Adrenal gland (tissue), 12 donors: ENCODE results near the gene C1orf167. TPM values are rescaled to one million over a fixed set of nuclear protein-coding genes. Genes with fewer than 3 reads are reported as not detected.

Source experiments
- DNase-seq, 7 donors: peaks; one replicate each; pipeline ENCODE4 v3.0.0-alpha.2; 2019 to 2020
- H3K27ac ChIP-seq, 5 donors: fragments of 200-600 bp; sonication (generic) in 4 of 5; 1 replicate in 3 of 5; 2 replicates in 2 of 5; pipeline versions ENCODE4 v1.5.1 to v1.8.0; 2016 to 2020; ENCODE audit warnings: mild to moderate bottlenecking in 1 of 5
- H3K27me3 ChIP-seq: fragments of 200-600 bp; 2 replicates; pipeline ENCODE4 v1.8.0; 2021
- H3K36me3 ChIP-seq, 2 donors: fragments of 200-600 bp; replicated peaks in 1 of 2; 1 replicate in 1 of 2; 2 replicates in 1 of 2; pipeline versions ENCODE4 v1.5.1 to v1.8.0; 2018 to 2022
- H3K4me1 ChIP-seq, 2 donors: fragments of 200-600 bp; replicated peaks in 1 of 2; 1 replicate in 1 of 2; 2 replicates in 1 of 2; pipeline versions ENCODE4 v1.5.1 to v1.8.0; 2018 to 2021
- H3K4me3 ChIP-seq, 4 donors: fragments of 200-600 bp; sonication (generic) in 3 of 4; one replicate each; pipeline ENCODE4 v1.5.1; 2016 to 2018
- H3K9me3 ChIP-seq, 3 donors: fragments of 200-600 bp; sonication (generic) in 1 of 3; replicated peaks in 1 of 3; 1 replicate in 2 of 3; 2 replicates in 1 of 3; pipeline versions ENCODE4 v1.5.1 to v1.8.0; 2016 to 2021
- POLR2A ChIP-seq, 2 donors: fragments of 450-650 bp; IDR thresholded peaks; one replicate each; pipeline ENCODE4 v1.6.1; 2017; ENCODE audit warnings: antibody characterized with exemption in 2 of 2, mild to moderate bottlenecking in 2 of 2, moderate library complexity in 1 of 2
- WGBS, 4 donors: extraction: QIAGEN DNeasy Blood & Tissue Kit in 2 of 4; methylation state at CpG; one replicate each; pipeline versions ENCODE4 v1.1.5 to v1.1.7; 2013 to 2017; 5-methylcytosine and 5-hydroxymethylcytosine counted together
- intact Hi-C, 2 donors: fragments of 100-400 bp; cut with DNase I; formaldehyde crosslinking; loops; one replicate each; pipeline versions ENCODE4 v1.14.1 to v1.15.0; 2022 to 2023
- polyA plus RNA-seq, 3 donors: library from polyadenylated mRNA; stranded (reverse); fragments of 200-250 nt in 2 of 3; fragments of 350-450 nt in 1 of 3; fragmentation: Illumina TruSeq in 1 of 3; extraction: RNeasy Lipid Tissue Mini Kit (QIAGEN cat#74804) in 1 of 3; gene quantifications; one replicate each; pipeline ENCODE4 v1.2.3, GENCODE V29; 2013 to 2014
- total RNA-seq, 9 donors: library from RNA; depleted of rRNA in 4 of 9; stranded (reverse); fragments of >200 nt in 4 of 9; fragments of 120-200 nt in 1 of 9; fragmentation: NEBNext Ultra II Directional in 1 of 9; extraction: Animal tissue kit (Norgen Biotek cat#: 25700) in 1 of 9; gene quantifications; one replicate each; pipeline versions ENCODE4 v1.1.0 to v1.2.4, GENCODE V29; 2013 to 2023
- TF ChIP-seq, protein P1 (sequence below), 6 experiments: fragments of 450-650 bp in 4 of 6; fragments of 200-600 bp in 2 of 6; sonication (generic) in 1 of 6; IDR thresholded peaks; 1 replicate in 5 of 6; 2 replicates in 1 of 6; pipeline versions ENCODE4 v1.5.1 to v1.8.0; 2016 to 2021; ENCODE audit warnings: antibody characterized with exemption in 6 of 6, mild to moderate bottlenecking in 2 of 6, moderate library complexity in 1 of 6
- donor health status: healthy with polysubstance abuse.
- donor health status: Bipolar disorder and iron deficiency.
- donor health status: DM: yes; HTN: yes; CAD: no.
- donor health status: DM: no; HTN: no; CAD: no.
- donor health status: DM: no; HTN: no; CAD: no.
- donor health status: DM: yes; HTN: yes; CAD: no.

Gene C1orf167
- total and polyA plus RNA-seq, 12 donors: 0.32 to 13.2 (median 3.2) TPM; not detected in 2

DNA sequence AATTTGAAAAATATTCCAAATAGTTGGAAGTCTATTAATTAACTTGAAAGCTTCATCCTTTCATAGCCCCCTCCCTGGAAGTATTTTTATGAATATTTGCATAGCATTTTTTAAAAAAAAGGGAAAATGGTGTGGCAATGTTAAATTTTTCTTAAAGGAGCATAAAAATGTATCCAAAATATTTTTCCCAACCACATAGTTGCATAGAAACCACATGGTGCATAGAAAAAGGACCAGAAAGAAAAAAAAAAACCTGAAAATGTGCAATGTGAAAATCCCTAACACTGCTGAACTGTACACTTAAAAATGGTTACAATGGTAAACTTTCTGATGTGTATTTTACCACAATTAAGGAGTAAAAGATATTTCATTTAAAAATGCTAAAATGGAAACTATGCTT is 8.0 kb downstream of the C1orf167 start:
- no peak for DNase-seq
- intact Hi-C loops: no loop called here
- H3K9me3 ChIP-seq: no peaks in the 10 kb centered on the region

DNA sequence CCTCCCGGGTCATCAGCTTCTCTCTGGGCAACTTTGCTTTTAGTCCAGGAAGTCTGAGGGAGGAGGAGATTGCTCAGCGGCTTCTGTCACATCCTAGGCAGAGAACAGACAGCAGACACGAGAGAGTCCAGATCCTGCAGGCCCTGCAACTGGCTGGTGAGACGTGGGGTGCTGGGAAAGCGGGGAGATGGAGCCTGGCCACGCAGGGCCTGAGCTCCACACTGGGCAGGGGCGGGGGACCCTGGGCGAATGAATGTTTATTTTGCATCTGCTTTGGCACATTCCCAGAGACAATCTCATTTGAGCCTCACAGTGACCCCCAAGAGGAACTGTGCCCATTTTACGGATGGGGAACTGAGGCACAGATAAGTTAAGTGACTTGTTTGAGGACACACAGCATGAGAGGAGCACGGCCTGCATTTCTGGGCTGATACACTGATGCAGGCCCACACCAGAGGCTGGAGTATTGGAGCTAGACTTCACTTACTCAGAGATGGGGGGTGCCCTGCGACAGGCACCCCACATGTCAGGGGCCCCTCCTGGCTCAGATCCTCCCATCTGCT is 9.6 kb downstream of the C1orf167 start:
- no peak overlapping the region for H3K27ac ChIP-seq
- 46 to 77% (median 69%) methylated on average over 7 to 11 of the region's 11 CpGs for WGBS, 4 donors
- no peak overlapping the region for H3K4me3 ChIP-seq
- intact Hi-C loops: no loop called here
- no peaks in the 10 kb centered on the region for H3K4me1 ChIP-seq
- H3K9me3 ChIP-seq: no peaks in the 10 kb centered on the region
- no peak for DNase-seq
- H3K27me3 ChIP-seq: no peaks in the 10 kb centered on the region
- TF ChIP-seq, protein P1, sequence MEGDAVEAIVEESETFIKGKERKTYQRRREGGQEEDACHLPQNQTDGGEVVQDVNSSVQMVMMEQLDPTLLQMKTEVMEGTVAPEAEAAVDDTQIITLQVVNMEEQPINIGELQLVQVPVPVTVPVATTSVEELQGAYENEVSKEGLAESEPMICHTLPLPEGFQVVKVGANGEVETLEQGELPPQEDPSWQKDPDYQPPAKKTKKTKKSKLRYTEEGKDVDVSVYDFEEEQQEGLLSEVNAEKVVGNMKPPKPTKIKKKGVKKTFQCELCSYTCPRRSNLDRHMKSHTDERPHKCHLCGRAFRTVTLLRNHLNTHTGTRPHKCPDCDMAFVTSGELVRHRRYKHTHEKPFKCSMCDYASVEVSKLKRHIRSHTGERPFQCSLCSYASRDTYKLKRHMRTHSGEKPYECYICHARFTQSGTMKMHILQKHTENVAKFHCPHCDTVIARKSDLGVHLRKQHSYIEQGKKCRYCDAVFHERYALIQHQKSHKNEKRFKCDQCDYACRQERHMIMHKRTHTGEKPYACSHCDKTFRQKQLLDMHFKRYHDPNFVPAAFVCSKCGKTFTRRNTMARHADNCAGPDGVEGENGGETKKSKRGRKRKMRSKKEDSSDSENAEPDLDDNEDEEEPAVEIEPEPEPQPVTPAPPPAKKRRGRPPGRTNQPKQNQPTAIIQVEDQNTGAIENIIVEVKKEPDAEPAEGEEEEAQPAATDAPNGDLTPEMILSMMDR (IDR thresholded peaks at IDR 0.05): no peak
- TF ChIP-seq POLR2A (IDR thresholded peaks at IDR 0.05): no peak
- H3K36me3 ChIP-seq: no peaks in the 10 kb centered on the region

More for the DNA sequence above, 8.0 kb downstream of the C1orf167 start:
- TF ChIP-seq POLR2A (IDR thresholded peaks at IDR 0.05): no peak
- TF ChIP-seq, protein P1 (IDR thresholded peaks at IDR 0.05): no peak
- Histone ChIP-seq H3K27ac (no peak overlapping the region), H3K36me3 (no peaks in the 10 kb centered on the region), H3K4me3 (no peak overlapping the region), H3K27me3 (no peaks in the 10 kb centered on the region), H3K4me1 (no peaks in the 10 kb centered on the region)

DNA sequence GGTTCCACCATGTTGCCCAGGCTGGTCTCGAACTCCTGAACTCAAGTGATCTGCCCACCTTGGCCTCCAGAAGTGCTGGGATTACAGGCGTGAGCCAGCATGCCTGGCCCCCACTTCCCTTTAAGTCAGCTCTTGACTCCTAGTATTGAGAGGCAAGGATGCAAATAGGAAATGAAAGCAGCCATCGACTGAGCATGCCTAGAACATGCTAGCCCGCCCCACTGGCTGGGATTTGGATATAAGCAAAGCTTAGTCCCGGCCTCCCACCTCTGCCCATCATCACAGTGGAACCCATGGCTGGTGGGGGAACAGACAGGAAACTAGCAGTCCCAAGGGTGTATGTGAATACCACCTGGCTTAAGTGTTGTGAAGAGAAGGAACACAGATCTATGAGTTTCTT is 10.5 kb downstream of the C1orf167 start:
- no peak for DNase-seq
- TF ChIP-seq, protein P1 (IDR thresholded peaks at IDR 0.05): no peak
- TF ChIP-seq POLR2A (IDR thresholded peaks at IDR 0.05): no peak
- Histone ChIP-seq H3K27ac (no peak overlapping the region), H3K27me3 (no peaks in the 10 kb centered on the region), H3K4me1 (no peaks in the 10 kb centered on the region), H3K36me3 (no peaks in the 10 kb centered on the region), H3K9me3 (no peaks in the 10 kb centered on the region), H3K4me3 (no peak overlapping the region)
- intact Hi-C loops: no loop called here
- WGBS, 4 donors: 51 to 68% (median 60%) methylated on average over 4 to 5 of the region's 5 CpGs

GRCh38 chr1:11774753-11775152 is 12.8 kb downstream of the C1orf167 start:
- Histone ChIP-seq H3K36me3 (no peaks in the 10 kb centered on the region), H3K4me3 (no peak overlapping the region), H3K4me1 (no peaks in the 10 kb centered on the region), H3K9me3 (no peaks in the 10 kb centered on the region), H3K27me3 (no peaks in the 10 kb centered on the region), H3K27ac (no peak overlapping the region)
- intact Hi-C loops: no loop called here
- TF ChIP-seq POLR2A (IDR thresholded peaks at IDR 0.05): no peak
- TF ChIP-seq, protein P1 (IDR thresholded peaks at IDR 0.05): no peak
- WGBS, 4 donors: 84 to 91% (median 90%) methylated on average over 8 to 9 of the region's 9 CpGs
- no peak for DNase-seq
